Measurements from ENCODE around the gene ACTR2. TPM values are rescaled to one million over a fixed set of nuclear protein-coding genes. Genes with fewer than 3 reads are reported as not detected.
"Not testable (repeated sequence)": the region's sequence is repeated elsewhere in the genome, so short reads cannot be mapped to it uniquely, and the experiment has no call there.

ACTR2 gene
- total RNA-seq, 3 donors from 2014 or later, result 235 to 273 (median 268) TPM

DNA sequence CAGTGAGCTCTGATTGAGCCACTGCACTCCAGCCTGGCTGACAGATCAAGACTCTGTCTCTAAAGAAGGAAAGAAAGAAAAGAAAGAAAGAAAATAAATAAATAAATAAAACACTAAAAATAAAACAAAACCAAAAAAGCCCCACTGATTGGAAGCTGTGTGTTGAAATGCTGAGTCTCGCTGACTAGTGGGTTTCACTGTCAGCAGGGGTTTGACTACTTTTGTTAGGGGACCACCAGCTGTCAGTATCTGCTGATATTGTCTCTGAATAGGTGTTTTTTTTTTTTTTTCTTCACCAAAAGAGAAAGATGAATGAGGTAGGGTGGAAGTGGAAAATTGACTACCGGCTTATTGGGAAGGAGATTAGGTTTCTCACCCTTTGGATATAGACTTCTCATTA, 12.8 kb upstream of the ACTR2 start:
- H3K36me3 ChIP-seq (ENCODE audit: low read depth), result no peaks in the 10 kb centered on the region
- TF ChIP-seq, protein P1, sequence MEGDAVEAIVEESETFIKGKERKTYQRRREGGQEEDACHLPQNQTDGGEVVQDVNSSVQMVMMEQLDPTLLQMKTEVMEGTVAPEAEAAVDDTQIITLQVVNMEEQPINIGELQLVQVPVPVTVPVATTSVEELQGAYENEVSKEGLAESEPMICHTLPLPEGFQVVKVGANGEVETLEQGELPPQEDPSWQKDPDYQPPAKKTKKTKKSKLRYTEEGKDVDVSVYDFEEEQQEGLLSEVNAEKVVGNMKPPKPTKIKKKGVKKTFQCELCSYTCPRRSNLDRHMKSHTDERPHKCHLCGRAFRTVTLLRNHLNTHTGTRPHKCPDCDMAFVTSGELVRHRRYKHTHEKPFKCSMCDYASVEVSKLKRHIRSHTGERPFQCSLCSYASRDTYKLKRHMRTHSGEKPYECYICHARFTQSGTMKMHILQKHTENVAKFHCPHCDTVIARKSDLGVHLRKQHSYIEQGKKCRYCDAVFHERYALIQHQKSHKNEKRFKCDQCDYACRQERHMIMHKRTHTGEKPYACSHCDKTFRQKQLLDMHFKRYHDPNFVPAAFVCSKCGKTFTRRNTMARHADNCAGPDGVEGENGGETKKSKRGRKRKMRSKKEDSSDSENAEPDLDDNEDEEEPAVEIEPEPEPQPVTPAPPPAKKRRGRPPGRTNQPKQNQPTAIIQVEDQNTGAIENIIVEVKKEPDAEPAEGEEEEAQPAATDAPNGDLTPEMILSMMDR (IDR thresholded peaks at IDR 0.05), result no peak

GRCh38 chr2:65215946-65216345, 11.7 kb upstream of the ACTR2 start:
- TF ChIP-seq, protein P1 (IDR thresholded peaks at IDR 0.05), result no peak
- no peak for DNase-seq
- Histone ChIP-seq H3K4me1 (ENCODE audit: low read depth) (no peaks in the 10 kb centered on the region), H3K4me3 (no peak overlapping the region), H3K36me3 (ENCODE audit: low read depth) (no peaks in the 10 kb centered on the region), H3K9me3 (no peaks in the 10 kb centered on the region)
- no peak for ATAC-seq
- intact Hi-C loops (cut with DNase I, micrococcal nuclease), result no loop called here

More for the DNA sequence above, 12.8 kb upstream of the ACTR2 start:
- no peaks in the 10 kb centered on the region for H3K4me1 ChIP-seq (ENCODE audit: low read depth)
- DNase-seq, result no peak
- no peak overlapping the region for H3K4me3 ChIP-seq
- no peak for ATAC-seq
- intact Hi-C loops (cut with DNase I, micrococcal nuclease), result no loop called here
- no peaks in the 10 kb centered on the region for H3K9me3 ChIP-seq

DNA sequence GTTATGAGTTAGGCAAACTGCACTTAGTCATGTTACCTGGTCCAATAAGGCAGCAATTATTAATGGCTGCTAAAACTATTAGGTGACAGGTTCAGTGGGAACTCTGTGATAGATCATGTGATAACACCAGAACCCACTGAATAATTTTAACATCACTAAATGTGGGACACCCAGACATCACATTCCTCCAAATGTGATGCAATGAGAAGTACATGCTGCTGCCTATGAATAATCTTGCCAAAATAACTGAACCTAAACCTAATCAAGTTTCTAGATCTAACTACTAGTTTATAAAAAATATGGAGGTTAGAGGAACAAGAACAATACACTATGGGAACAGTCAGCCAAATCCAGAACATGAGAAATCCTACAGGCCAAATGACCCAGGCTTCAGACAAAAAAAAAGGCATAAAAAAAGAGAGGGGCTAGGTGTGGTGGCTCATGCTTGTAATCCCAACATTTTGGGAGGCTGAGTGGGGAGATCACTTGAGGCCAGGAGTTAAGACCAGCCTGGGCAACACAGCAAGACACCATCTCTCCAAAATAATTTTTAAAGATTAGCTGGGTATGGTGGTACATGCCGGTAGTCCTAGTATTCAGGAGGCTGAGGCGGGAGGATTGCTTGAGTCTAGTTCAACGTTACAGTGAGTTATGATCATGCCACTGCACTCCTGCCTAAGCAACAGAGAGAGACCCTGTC, 7.0 kb upstream of the ACTR2 start:
- Histone ChIP-seq H3K4me3 (no peak overlapping the region), H3K36me3 (ENCODE audit: low read depth) (no peaks in the 10 kb centered on the region), H3K4me1 (ENCODE audit: low read depth) (no peaks in the 10 kb centered on the region), H3K9me3 (no peaks in the 10 kb centered on the region)
- ATAC-seq, result no peak
- DNase-seq, result no peak
- intact Hi-C loops (cut with DNase I, micrococcal nuclease), result no loop called here
- TF ChIP-seq, protein P1 (IDR thresholded peaks at IDR 0.05), result no peak

- intact Hi-C loops (cut with DNase I, micrococcal nuclease); ATAC-seq: not testable (repeated sequence)
These were observed 6.4 kb upstream of the ACTR2 start for GRCh38 chr2:65221275-65221674.

GRCh38 chr2:65227020-65227455, 593 bp upstream of the ACTR2 start:
- TF ChIP-seq, protein P1 (IDR thresholded peaks at IDR 0.05), result no peak
- intact Hi-C loops (cut with DNase I, micrococcal nuclease), result no loop called here
- H3K4me1 ChIP-seq (ENCODE audit: low read depth), result peaks cover 11% of the 10 kb centered on the region
- no peaks in the 10 kb centered on the region for H3K9me3 ChIP-seq
- no peaks in the 10 kb centered on the region for H3K36me3 ChIP-seq (ENCODE audit: low read depth)
- H3K4me3 ChIP-seq, result peak overlapping the region; percentile 99
- ATAC-seq (peak; percentile 41), DNase-seq (peak in 2 of 3 donors; percentile 55 to 68)

More at GRCh38 chr2:65221275-65221674, 6.4 kb upstream of the ACTR2 start:
- H3K36me3 ChIP-seq (ENCODE audit: low read depth); H3K4me1 ChIP-seq (ENCODE audit: low read depth); H3K4me3 ChIP-seq; DNase-seq; H3K9me3 ChIP-seq: not testable (repeated sequence)

GRCh38 chr2:65228263-65228750, 676 bp downstream of the ACTR2 start:
- Histone ChIP-seq H3K9me3 (no peaks in the 10 kb centered on the region), H3K4me3 (peak overlapping the region; percentile 99), H3K4me1 (ENCODE audit: low read depth) (peaks cover 11% of the 10 kb centered on the region), H3K36me3 (ENCODE audit: low read depth) (no peaks in the 10 kb centered on the region)
- intact Hi-C loops (cut with DNase I, micrococcal nuclease), result no loop called here
- TF ChIP-seq, protein P1 (IDR thresholded peaks at IDR 0.05), result no peak
- peak in 1 of 3 donors; percentile 38 for DNase-seq
- ATAC-seq, result peak; percentile 69
